Left lung (tissue), 10 donors: ENCODE data around the gene LBR. TPM values are rescaled to one million over a fixed set of nuclear protein-coding genes. Genes with fewer than 3 reads are reported as not detected.

Experiments
- ATAC-seq: fragments of 200-7000 bp; cut with Tn5 transposase; one replicate; pipeline ENCODE4 v1.9.1; 2020; ENCODE audit warnings: moderate library complexity
- DNase-seq, 4 donors: peaks; one replicate each; pipeline ENCODE4 v3.0.0-alpha.2; 2013 to 2020
- H3K27ac ChIP-seq, 2 donors: fragments of 200-600 bp; sonication (generic) in 1 of 2; one replicate each; pipeline versions ENCODE4 v1.5.0 to v1.8.0; 2020 to 2021
- H3K27me3 ChIP-seq, 2 donors: fragments of 200-600 bp; sonication (generic) in 1 of 2; one replicate each; pipeline versions ENCODE4 v1.5.0 to v1.8.0; 2020 to 2021
- H3K36me3 ChIP-seq, 2 donors: fragments of 200-600 bp; sonication (generic) in 1 of 2; one replicate each; pipeline versions ENCODE4 v1.5.0 to v1.8.0; 2020 to 2021
- H3K4me1 ChIP-seq, 2 donors: fragments of 200-600 bp; one replicate each; pipeline ENCODE4 v1.8.0; 2021
- H3K4me3 ChIP-seq, 2 donors: fragments of 200-600 bp; sonication (generic) in 1 of 2; one replicate each; pipeline versions ENCODE4 v1.5.0 to v1.8.0; 2020 to 2021; ENCODE audit warnings: mild to moderate bottlenecking in 1 of 2
- H3K9me3 ChIP-seq, 2 donors: fragments of 200-600 bp; sonication (generic) in 1 of 2; one replicate each; pipeline versions ENCODE4 v1.5.0 to v1.8.0; 2020 to 2021
- CTCF ChIP-seq, 2 donors: fragments of 200-600 bp; sonication (generic) in 1 of 2; IDR thresholded peaks; one replicate each; pipeline versions ENCODE4 v1.5.0 to v1.8.0; 2021; ENCODE audit warnings: antibody characterized with exemption in 2 of 2
- intact Hi-C, 2 donors: fragments of 100-400 bp; cut with DNase I; formaldehyde crosslinking; loops; one replicate each; pipeline versions ENCODE4 v1.11.2 to v1.14.2; 2022
- polyA plus RNA-seq, 6 donors: library from polyadenylated mRNA; unstranded; fragments of 120-200 nt; gene quantifications; one replicate each; pipeline ENCODE4 v1.2.1, GENCODE V29; 2013; ENCODE audit not compliant: insufficient read length in 6 of 6
- total RNA-seq, 2 donors: library from RNA; stranded (reverse); fragmentation: NEBNext Ultra II Directional; extraction: Animal tissue kit (Norgen Biotek cat#: 25700); gene quantifications; one replicate each; pipeline ENCODE4 v1.2.1, GENCODE V29; 2021
- donor health status: DM: no; HTN: yes; CAD: no.
- donor health status: DM: no; HTN: no; CAD: no.

LBR gene
- total and polyA plus RNA-seq, 8 donors = 42.4 to 109 (median 89.5) TPM

- ATAC-seq = no peak
- no peak for TF ChIP-seq CTCF (IDR thresholded peaks at IDR 0.05)
- peaks cover 0 to 99% of the 10 kb centered on the region in 2 donors for H3K36me3 ChIP-seq
- no peak overlapping the region for H3K4me3 ChIP-seq
- peak overlapping the region in 1 of 2 donors; percentile 6 for H3K27ac ChIP-seq
- no peak for DNase-seq
- H3K4me1 ChIP-seq = peaks cover 4 to 24% of the 10 kb centered on the region in 2 donors
- intact Hi-C loops = no loop called here
- H3K9me3 ChIP-seq = no peaks in the 10 kb centered on the region
- no peaks in the 10 kb centered on the region for H3K27me3 ChIP-seq
These were observed 12.5 kb downstream of the LBR start for GRCh38 chr1:225415307-225415706.

GRCh38 chr1:225413708-225414375 lies 14.0 kb downstream of the LBR start:
- no peaks in the 10 kb centered on the region for H3K27me3 ChIP-seq
- H3K4me3 ChIP-seq = no peak overlapping the region
- no peak for DNase-seq
- intact Hi-C loops = no loop called here
- H3K4me1 ChIP-seq = peaks cover 4 to 23% of the 10 kb centered on the region in 2 donors
- peaks cover 0 to 99% of the 10 kb centered on the region in 2 donors for H3K36me3 ChIP-seq
- peak; percentile 60 for ATAC-seq
- no peak for TF ChIP-seq CTCF (IDR thresholded peaks at IDR 0.05)
- no peak overlapping the region for H3K27ac ChIP-seq
- H3K9me3 ChIP-seq = no peaks in the 10 kb centered on the region

- Histone ChIP-seq H3K9me3 (no peaks in the 10 kb centered on the region), H3K27ac (no peak overlapping the region), H3K36me3 (peaks cover 0 to 96% of the 10 kb centered on the region in 2 donors), H3K4me3 (no peak overlapping the region), H3K27me3 (no peaks in the 10 kb centered on the region), H3K4me1 (peaks cover 4 to 23% of the 10 kb centered on the region in 2 donors)
- DNase-seq (peak in 1 of 4 donors; percentile 28), ATAC-seq (peak; percentile 81)
- intact Hi-C loops = no loop called here
- TF ChIP-seq CTCF (IDR thresholded peaks at IDR 0.05) = no peak
These were observed 15.0 kb downstream of the LBR start for GRCh38 chr1:225412803-225413351.

- Histone ChIP-seq H3K4me3 (no peak overlapping the region), H3K9me3 (no peaks in the 10 kb centered on the region), H3K27me3 (no peaks in the 10 kb centered on the region), H3K36me3 (peaks cover 0 to 96% of the 10 kb centered on the region in 2 donors), H3K27ac (no peak overlapping the region), H3K4me1 (peaks cover 4 to 23% of the 10 kb centered on the region in 2 donors)
- no peak for ATAC-seq
- DNase-seq = no peak
- intact Hi-C loops = no loop called here
- TF ChIP-seq CTCF (IDR thresholded peaks at IDR 0.05) = no peak
These were observed 15.5 kb downstream of the LBR start for GRCh38 chr1:225412321-225412720.

- intact Hi-C loops = no loop called here
- Histone ChIP-seq H3K27me3 (no peaks in the 10 kb centered on the region), H3K27ac (no peak overlapping the region), H3K36me3 (peaks cover 0 to 96% of the 10 kb centered on the region in 2 donors), H3K9me3 (no peaks in the 10 kb centered on the region), H3K4me1 (peaks cover 4 to 9% of the 10 kb centered on the region in 2 donors), H3K4me3 (no peak overlapping the region)
- ATAC-seq (no peak), DNase-seq (no peak)
- TF ChIP-seq CTCF (IDR thresholded peaks at IDR 0.05) = no peak
These were observed 17.8 kb downstream of the LBR start for GRCh38 chr1:225410036-225410435.
